HG02884 (cell line): ENCODE results near the gene HSPG2.
"Not testable (repeated sequence)": the region's sequence is repeated elsewhere in the genome, so short reads cannot be mapped to it uniquely, and the experiment has no call there.

ENCODE experiments used
- ATAC-seq: cut with Tn5 transposase; IDR thresholded peaks from one replicate; pipeline ENCODE4 v1.9.1; 2021; ENCODE audit warnings: mild to moderate bottlenecking, moderate library complexity; ENCODE audit not compliant: unreplicated experiment

HSPG2 gene

GRCh38 chr1:21914880-21915640 is 22.1 kb downstream of the HSPG2 start:
- ATAC-seq = no peak

GRCh38 chr1:21914450-21914849 is 22.7 kb downstream of the HSPG2 start:
- no peak for ATAC-seq

- ATAC-seq = no peak
These were observed 23.3 kb downstream of the HSPG2 start for GRCh38 chr1:21913763-21914162.

- ATAC-seq = no peak
These were observed 23.9 kb downstream of the HSPG2 start for GRCh38 chr1:21913258-21913657.

- ATAC-seq = no peak
These were observed 24.9 kb downstream of the HSPG2 start for GRCh38 chr1:21912038-21912758.

- ATAC-seq = no peak
These were observed 25.7 kb downstream of the HSPG2 start for GRCh38 chr1:21911205-21912001.

GRCh38 chr1:21910558-21911204 is 26.4 kb downstream of the HSPG2 start:
- no peak for ATAC-seq

GRCh38 chr1:21909787-21910503 is 27.2 kb downstream of the HSPG2 start:
- ATAC-seq = no peak

- no peak for ATAC-seq
These were observed 27.8 kb downstream of the HSPG2 start for GRCh38 chr1:21909286-21909759.

GRCh38 chr1:21907737-21908534 is 29.2 kb downstream of the HSPG2 start:
- not testable (repeated sequence) for ATAC-seq

- no peak for ATAC-seq
These were observed 30.1 kb downstream of the HSPG2 start for GRCh38 chr1:21907079-21907418.

- ATAC-seq = no peak
These were observed 30.7 kb downstream of the HSPG2 start for GRCh38 chr1:21906173-21907078.

- no peak for ATAC-seq
These were observed 32.2 kb downstream of the HSPG2 start for GRCh38 chr1:21904704-21905520.

GRCh38 chr1:21904454-21904703 is 32.7 kb downstream of the HSPG2 start:
- no peak for ATAC-seq

- no peak for ATAC-seq
These were observed 33.3 kb downstream of the HSPG2 start for GRCh38 chr1:21903638-21904453.

GRCh38 chr1:21902026-21903012 is 34.8 kb downstream of the HSPG2 start:
- ATAC-seq = no peak
